OCI-LY1 (cell line): ENCODE data around the gene ANKDD1B.

Experiments used
- CTCF ChIP-seq: fragments of 200-600 bp; sonication (generic), shearing (Covaris generic); IDR thresholded peaks from 2 replicates; pipeline ENCODE4 v1.5.1; 2017; ENCODE audit warnings: mild to moderate bottlenecking, antibody characterized with exemption, low read length, moderate library complexity, mixed read lengths
- EZH2 ChIP-seq: fragments of 200-600 bp; sonication (generic), shearing (Covaris generic); IDR thresholded peaks from 2 replicates; pipeline ENCODE4 v1.8.0; 2017; ENCODE audit warnings: borderline replicate concordance, mixed run types, mild to moderate bottlenecking, antibody characterized with exemption, low read length, moderate library complexity, mixed read lengths

GRCh38 chr5:75603371-75603770 is 7.9 kb upstream of the ANKDD1B start:
- TF ChIP-seq EZH2 (no peak), CTCF (no peak)
